Kidney epithelial cell (primary cell): ENCODE results near the gene POLR3E. TPM values are rescaled to one million over a fixed set of nuclear protein-coding genes. Genes with fewer than 3 reads are reported as not detected.

Experiments used
- DNase-seq: peaks from one replicate; pipeline ENCODE4 v3.0.0-alpha.2; 2010; ENCODE audit warnings: low read depth
- H3K27me3 ChIP-seq: 2 replicates; pipeline ENCODE4 v1.6.0; 2011; ENCODE audit warnings: low read length; ENCODE audit not compliant: control insufficient read depth, insufficient read depth
- H3K36me3 ChIP-seq: 2 replicates; pipeline ENCODE4 v1.5.1; 2011; ENCODE audit warnings: low read length; ENCODE audit not compliant: control insufficient read depth, insufficient read depth
- H3K4me3 ChIP-seq: 2 replicates; pipeline ENCODE4 v1.5.1; 2011; ENCODE audit warnings: low read depth, mild to moderate bottlenecking, control low read depth, low read length
- CTCF ChIP-seq: IDR thresholded peaks from 2 replicates; pipeline ENCODE4 v1.5.1; 2011; ENCODE audit warnings: mild to moderate bottlenecking, moderate library complexity, low read length, control low read depth, inconsistent platforms; ENCODE audit not compliant: insufficient read depth, poor library complexity, severe bottlenecking
- total RNA-seq: library from RNA; depleted of rRNA; stranded (reverse); fragments of >200 nt; gene quantifications from 2 replicates; pipeline ENCODE4 v1.2.3, GENCODE V29; 2015

Gene POLR3E
- 33.1 and 39.4 TPM in 2 replicates for total RNA-seq

- peak; percentile 87 for TF ChIP-seq CTCF
- no peaks in the 10 kb centered on the region for H3K27me3 ChIP-seq
- peak; percentile 79 for DNase-seq
- no peaks in the 10 kb centered on the region for H3K36me3 ChIP-seq
- H3K4me3 ChIP-seq, result peak within 1 kb of the TSS; percentile 77
These were observed at the start of gene POLR3E for GRCh38 chr16:22297114-22297870. Gene POLR3E, plus strand, starts transcription at chr16:22297409. Its CDS starts 5,560 bp downstream, at chr16:22302969.

GRCh38 chr16:22250522-22250921 is 46.7 kb upstream of the POLR3E start:
- no peak for TF ChIP-seq CTCF
- no peaks in the 10 kb centered on the region for H3K27me3 ChIP-seq
- no peak overlapping the region for H3K4me3 ChIP-seq
- DNase-seq, result no peak
- no peaks in the 10 kb centered on the region for H3K36me3 ChIP-seq

- H3K27me3 ChIP-seq, result no peaks in the 10 kb centered on the region
- no peak for DNase-seq
- no peak for TF ChIP-seq CTCF
- no peaks in the 10 kb centered on the region for H3K36me3 ChIP-seq
- no peak overlapping the region for H3K4me3 ChIP-seq
These were observed 44.9 kb upstream of the POLR3E start for GRCh38 chr16:22252317-22252716.

- Histone ChIP-seq H3K36me3 (peaks cover 4% of the 10 kb centered on the region), H3K27me3 (no peaks in the 10 kb centered on the region), H3K4me3 (no peak overlapping the region)
- no peak for TF ChIP-seq CTCF
- DNase-seq, result no peak
These were observed 43.9 kb upstream of the POLR3E start for GRCh38 chr16:22253272-22253671.

GRCh38 chr16:22255335-22255734 is 41.9 kb upstream of the POLR3E start:
- no peaks in the 10 kb centered on the region for H3K27me3 ChIP-seq
- no peak for DNase-seq
- no peak overlapping the region for H3K4me3 ChIP-seq
- TF ChIP-seq CTCF, result no peak
- peaks cover 4% of the 10 kb centered on the region for H3K36me3 ChIP-seq

- Histone ChIP-seq H3K27me3 (no peaks in the 10 kb centered on the region), H3K36me3 (peaks cover 4% of the 10 kb centered on the region), H3K4me3 (no peak overlapping the region)
- no peak for TF ChIP-seq CTCF
- DNase-seq, result no peak
These were observed 39.8 kb upstream of the POLR3E start for GRCh38 chr16:22257440-22257839.
